Middle frontal gyrus (tissue), 1 donor: ENCODE data around the gene RFX4.

Source experiments
- DNase-seq: peaks from one replicate; pipeline ENCODE4 v3.0.0-alpha.2; 2015; ENCODE audit warnings: low spot score; ENCODE audit errors: extremely low spot score

The RFX4 gene

GRCh38 chr12:106645465-106646330 lies 62.9 kb downstream of the RFX4 start:
- no peak for DNase-seq

GRCh38 chr12:106646472-106646871 lies 63.7 kb downstream of the RFX4 start:
- DNase-seq, result no peak

GRCh38 chr12:106647793-106648514 lies 65.2 kb downstream of the RFX4 start:
- DNase-seq, result no peak

- no peak for DNase-seq
Measured at GRCh38 chr12:106648736-106649135, 65.9 kb downstream of the RFX4 start.

GRCh38 chr12:106651552-106651951 lies 68.7 kb downstream of the RFX4 start:
- DNase-seq, result no peak

- no peak for DNase-seq
Measured at GRCh38 chr12:106652510-106653015, 69.8 kb downstream of the RFX4 start.

GRCh38 chr12:106655577-106655976 lies 72.8 kb downstream of the RFX4 start:
- DNase-seq, result no peak

GRCh38 chr12:106657488-106657887 lies 74.7 kb downstream of the RFX4 start:
- no peak for DNase-seq

GRCh38 chr12:106663385-106663784 lies 80.6 kb downstream of the RFX4 start:
- no peak for DNase-seq

- no peak for DNase-seq
Measured at GRCh38 chr12:106669216-106669615, 86.4 kb downstream of the RFX4 start.

GRCh38 chr12:106670131-106670530 lies 87.3 kb downstream of the RFX4 start:
- no peak for DNase-seq

GRCh38 chr12:106671840-106672239 lies 89.0 kb downstream of the RFX4 start:
- no peak for DNase-seq

GRCh38 chr12:106672314-106673025 lies 89.7 kb downstream of the RFX4 start:
- no peak for DNase-seq

- no peak for DNase-seq
Measured at GRCh38 chr12:106673141-106673540, 90.3 kb downstream of the RFX4 start.

GRCh38 chr12:106675651-106676435 lies 93.0 kb downstream of the RFX4 start:
- no peak for DNase-seq

- no peak for DNase-seq
Measured at GRCh38 chr12:106679574-106679973, 96.8 kb downstream of the RFX4 start.

- DNase-seq, result no peak
Measured at GRCh38 chr12:106680280-106680679, 97.5 kb downstream of the RFX4 start.

GRCh38 chr12:106681210-106681609 lies 98.4 kb downstream of the RFX4 start:
- no peak for DNase-seq

- no peak for DNase-seq
Measured at GRCh38 chr12:106682594-106683234, 99.9 kb downstream of the RFX4 start.

- DNase-seq, result no peak
Measured at GRCh38 chr12:106684497-106684896, 101.7 kb downstream of the RFX4 start.
